Sciatic nerve (tissue), 2 donors: Measurements from ENCODE around the gene CCNL2. TPM values are rescaled to one million over a fixed set of nuclear protein-coding genes. Genes with fewer than 3 reads are reported as not detected.

ENCODE experiments used
- ATAC-seq: fragments of 200-7000 bp; cut with Tn5 transposase; one replicate; pipeline ENCODE4 v1.9.1; 2020; ENCODE audit warnings: mild to moderate bottlenecking, moderate library complexity
- DNase-seq: peaks from one replicate; pipeline ENCODE4 v3.0.0-alpha.2; 2020; ENCODE audit warnings: low spot score
- intact Hi-C: fragments of 100-400 bp; cut with DNase I; formaldehyde crosslinking; loops from one replicate; pipeline ENCODE4 v1.14.2; 2022
- total RNA-seq: library from RNA; stranded (reverse); fragmentation: NEBNext Ultra II Directional; extraction: Animal tissue kit (Norgen Biotek cat#: 25700); gene quantifications from one replicate; pipeline ENCODE4 v1.2.1, GENCODE V29; 2021
- donor health status: DM: no; HTN: no; CAD: no.
- donor health status: DM: no; HTN: no; CAD: no.

The CCNL2 gene
- total RNA-seq, 1 donor from 2014 or later = 207 TPM

DNA sequence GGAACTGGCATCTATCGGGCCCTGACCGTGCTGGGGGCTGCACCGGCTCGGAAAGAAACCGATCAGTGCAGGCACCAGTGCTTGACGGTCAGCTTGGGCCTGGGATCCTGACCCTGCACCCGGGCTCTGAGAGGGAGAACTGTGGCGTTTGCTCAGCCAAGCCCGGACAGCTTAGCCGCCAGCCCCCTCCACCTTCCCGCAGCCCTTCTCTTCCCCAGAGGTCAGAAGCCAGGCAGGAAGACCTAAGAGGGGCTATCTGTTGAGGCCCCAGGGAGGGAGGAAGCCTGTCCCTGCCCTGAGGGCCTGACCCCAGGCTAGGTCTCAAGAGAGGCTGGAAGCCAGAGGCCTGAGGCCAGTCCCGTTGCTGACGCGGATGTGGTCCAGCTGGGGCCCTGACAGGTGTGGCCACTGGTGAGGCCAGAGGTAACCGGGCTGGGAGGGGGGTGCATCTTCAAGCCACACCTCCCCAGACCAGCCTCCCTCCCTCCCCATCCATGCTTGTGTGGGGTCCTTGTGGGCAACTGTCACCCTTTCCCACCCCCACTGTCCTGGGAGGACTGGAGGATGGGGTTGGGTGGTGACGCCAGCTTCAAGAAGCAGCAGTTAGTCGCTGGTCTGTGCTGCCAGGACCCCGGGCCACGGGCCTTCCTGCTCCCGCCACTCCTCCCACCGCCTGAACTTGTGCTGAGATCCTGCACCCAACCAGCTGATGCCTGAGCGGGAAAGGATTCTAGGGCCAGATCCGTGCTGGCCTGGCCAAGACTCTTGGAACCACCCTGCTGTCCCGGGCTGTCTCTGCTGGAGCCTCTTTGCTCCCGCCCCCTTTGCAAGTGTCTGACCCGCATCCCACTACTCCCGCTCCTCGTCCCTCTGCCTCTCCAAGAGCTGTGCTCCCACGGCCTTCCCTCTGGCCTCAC is 47.4 kb downstream of the CCNL2 start:
- DNase-seq (no peak), ATAC-seq (peak; percentile 72)
- intact Hi-C loops = no loop called here

DNA sequence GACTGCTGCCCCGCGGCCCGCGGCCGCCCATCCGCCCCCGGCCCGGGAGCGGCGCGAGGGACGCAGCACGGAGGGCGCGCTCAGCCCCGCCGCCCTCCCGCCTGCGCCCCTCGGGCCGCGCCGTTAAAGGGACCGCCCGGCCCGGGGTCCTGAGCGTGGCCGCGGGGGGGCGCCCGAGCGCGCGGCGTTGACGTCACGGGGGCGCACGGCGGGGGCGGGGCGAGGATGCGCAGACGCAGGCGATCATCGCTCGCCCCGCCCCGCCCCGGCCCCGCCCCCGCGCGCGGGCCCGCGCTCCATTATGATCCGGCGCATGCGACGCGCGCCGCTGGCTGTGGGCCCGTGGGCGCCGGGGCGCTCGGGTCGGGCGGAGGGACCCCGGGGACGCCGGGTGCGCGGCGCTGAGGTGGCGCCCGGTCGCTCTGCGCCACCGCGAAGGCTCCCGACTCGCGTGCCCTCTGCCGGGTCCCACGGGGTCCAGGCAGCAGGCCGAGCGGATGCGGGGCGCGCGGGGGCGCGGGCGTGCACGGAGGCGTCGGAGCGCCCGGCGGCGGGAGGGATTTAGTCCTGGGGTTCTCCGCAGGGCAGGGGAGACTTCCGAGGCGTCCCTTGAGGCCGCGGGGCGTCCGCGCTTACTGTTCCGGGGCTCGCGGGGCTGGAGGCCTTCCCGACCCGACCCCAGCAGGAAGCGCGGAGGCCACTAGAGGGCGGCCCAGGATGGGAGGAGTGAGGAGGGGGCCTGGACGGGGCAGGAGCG is 49.7 kb downstream of the CCNL2 start, which contains the start of gene DVL1:
TSS of gene DVL1 (minus strand) at position 163 of the 757 bp plus-strand sequence. CDS start 353 bp downstream, outside the sequence.
- ATAC-seq (peak; percentile 2), DNase-seq (peak; percentile 85)
- intact Hi-C loops = no loop called here

DNA sequence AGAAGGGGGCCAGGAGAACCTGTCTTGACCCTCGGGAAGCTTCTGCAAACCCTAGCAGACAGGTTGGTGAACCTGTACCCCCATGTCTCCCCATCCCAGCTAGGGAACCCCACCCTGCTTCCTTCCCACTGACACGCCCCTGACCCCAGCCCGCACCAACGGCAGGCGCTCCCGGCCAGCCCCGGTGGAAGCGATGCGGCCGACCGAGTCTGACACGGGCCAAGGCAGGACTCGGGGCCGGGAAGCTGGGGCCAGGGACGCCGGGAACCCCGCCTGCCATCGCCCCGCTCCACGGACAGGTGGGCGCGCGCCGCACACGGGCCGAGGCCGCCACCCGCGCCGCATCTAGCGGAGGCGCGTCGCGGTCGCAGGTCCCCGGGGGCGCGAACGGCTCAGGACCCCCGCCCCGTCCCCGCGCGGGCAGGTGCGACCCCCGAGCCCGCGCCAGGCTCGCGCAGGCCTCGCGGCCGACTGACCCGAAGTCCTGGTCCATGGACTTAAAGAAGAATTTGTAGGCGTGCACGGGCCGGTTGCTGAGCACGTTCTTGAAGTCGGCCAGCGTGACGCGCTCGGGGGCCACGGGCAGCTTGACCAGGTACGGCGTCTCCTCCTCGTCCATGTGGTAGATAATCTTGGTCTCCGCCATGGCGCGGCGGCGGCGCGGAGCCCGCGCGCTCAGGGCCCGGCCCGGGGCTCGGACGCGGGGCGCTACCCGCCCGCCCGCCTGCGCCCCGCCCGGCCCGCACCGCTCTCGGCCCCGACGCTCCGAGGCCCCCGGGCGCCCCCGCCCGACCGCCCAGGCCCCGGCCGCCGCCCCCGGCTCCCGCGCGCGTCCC is 50.5 kb downstream of the CCNL2 start:
- intact Hi-C loops = no loop called here
- ATAC-seq = no peak
- no peak for DNase-seq

DNA sequence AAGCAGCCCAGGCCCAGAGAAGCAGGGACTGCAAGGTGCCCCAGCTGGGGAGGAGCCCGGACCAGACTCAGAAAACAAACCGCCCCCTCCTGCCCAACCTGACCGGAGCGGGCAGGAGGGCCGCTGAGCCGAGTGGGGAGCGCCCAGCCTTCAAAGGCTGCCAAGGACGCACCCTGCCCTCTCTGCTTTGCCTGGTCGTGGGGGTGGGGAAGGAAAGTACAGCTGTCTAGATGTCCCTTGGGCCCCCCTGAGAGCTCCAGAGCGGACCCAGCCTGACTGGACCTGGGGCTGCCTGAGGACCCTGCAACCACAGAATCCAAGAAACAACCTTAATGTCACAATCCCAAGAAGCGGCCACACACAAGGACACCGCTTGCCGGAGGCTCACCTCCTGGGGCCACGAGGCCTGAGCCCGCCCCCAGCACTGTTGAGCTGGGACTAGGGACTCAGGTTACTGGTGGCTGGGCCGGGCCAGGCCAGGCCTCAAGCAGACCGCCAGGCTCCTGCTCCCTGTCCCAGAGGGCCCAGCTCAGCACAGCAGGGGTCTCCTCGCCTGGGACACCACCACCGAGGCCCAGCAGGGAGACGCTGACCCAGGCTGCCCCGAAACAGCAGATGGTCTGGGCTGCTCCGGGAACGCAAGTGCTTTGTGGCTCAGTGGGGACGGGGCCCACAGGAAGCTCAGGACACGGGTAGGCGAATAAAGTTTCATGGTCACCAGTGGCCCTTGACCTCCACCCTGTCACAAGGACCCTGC is 51.3 kb downstream of the CCNL2 start:
- DNase-seq = no peak
- peak; percentile 3 for ATAC-seq
- intact Hi-C loops = no loop called here

DNA sequence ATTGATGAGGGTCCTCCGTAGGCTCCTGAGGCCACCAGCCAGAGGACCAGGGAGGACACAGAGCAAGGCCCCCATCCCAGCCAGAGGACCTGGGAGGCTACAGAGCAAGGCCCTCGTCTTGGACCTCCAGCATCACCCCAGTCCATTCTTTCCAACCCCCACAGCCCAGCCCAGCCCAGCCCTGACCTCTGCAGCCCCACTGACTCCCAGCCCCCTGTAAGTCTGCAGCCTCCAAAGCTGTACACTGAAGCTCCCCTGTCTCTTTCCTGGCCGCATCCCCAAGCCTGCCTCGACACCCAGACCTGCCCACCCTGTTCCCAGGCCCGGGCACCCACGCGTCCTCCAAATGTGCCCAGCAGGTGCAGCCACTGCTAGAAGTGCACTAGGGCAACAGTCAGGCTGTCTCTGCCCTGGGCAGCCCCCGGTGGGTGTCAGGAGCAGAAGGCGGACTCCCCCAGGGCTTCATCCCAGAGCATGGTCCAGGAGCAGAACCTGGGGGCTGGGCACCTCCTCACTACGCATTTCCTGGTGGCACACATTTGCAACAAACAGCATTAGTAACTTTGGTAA is 52.0 kb downstream of the CCNL2 start:
- ATAC-seq (no peak), DNase-seq (no peak)
- intact Hi-C loops = no loop called here

DNA sequence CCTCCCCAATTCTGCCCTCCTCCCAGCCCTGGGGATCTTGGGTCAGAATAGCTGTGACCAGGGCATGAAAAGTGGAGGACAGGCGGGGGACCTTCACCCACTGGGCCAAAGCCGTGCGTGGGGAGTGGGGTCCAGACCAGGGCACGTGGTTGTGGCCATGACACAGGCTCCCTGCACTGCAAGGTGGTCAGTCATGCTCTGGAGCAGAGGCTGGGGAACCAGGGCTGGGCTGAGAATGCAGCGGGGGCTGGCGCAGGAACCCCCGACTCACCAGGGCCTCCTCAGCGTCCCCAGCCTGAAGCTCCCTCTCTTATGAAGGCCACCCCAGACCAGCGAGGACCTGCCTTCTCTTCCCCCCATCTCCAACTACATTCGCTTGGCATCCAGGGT is 52.6 kb downstream of the CCNL2 start:
- no peak for DNase-seq
- intact Hi-C loops = no loop called here
- ATAC-seq = no peak

DNA sequence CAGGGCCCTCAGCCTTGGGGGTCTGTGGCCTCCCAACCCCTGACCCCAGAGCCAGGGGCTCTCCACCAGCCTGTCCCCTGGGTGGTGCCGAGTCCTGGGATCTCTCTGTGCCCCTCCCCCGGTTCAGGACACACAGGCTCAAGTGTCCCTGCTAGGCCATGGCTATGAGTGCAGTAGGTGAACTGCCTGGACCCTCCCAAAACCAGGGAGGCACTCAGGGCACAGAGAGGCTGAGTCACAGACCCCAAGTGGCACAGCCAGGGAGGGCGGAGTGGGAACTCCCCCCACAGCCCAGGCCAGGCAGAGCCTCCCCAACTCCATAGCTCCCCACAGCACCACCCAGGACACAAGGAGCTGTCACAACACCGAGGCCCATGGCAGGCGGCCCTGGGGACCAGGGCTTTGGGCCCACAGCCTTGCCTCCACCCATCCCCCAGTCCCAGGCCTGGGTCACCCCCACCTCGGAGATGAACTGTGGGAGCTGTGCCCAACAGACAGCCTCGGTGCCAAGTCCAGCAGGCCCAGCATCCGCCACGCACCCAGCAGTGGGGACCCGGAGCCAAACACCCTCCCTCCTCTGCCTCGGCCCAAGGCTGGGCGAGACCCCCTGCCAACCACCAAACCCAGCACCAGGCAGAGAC is 53.2 kb downstream of the CCNL2 start:
- intact Hi-C loops = no loop called here
- no peak for DNase-seq
- peak; percentile 1 for ATAC-seq

DNA sequence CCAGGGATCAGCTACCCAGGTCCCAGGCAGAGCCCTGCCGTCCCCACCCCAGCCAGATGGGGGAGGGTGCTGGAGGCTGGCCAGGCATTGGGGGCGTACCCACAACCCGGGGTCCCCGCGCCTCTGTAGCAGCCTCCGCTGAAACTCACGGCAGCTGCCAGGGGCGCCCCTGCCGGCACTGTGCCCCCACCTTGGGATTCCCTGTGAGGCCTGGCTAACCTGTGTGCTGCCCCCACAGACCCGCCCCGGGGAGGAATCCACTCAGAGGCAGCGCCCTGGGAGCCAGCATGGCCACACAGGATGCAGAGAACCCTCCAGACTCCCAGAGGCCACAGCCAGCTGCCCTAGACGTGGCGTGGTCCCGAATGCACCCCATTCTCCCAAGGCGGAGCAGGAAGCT is 53.8 kb downstream of the CCNL2 start:
- no peak for DNase-seq
- intact Hi-C loops = no loop called here
- ATAC-seq = no peak

DNA sequence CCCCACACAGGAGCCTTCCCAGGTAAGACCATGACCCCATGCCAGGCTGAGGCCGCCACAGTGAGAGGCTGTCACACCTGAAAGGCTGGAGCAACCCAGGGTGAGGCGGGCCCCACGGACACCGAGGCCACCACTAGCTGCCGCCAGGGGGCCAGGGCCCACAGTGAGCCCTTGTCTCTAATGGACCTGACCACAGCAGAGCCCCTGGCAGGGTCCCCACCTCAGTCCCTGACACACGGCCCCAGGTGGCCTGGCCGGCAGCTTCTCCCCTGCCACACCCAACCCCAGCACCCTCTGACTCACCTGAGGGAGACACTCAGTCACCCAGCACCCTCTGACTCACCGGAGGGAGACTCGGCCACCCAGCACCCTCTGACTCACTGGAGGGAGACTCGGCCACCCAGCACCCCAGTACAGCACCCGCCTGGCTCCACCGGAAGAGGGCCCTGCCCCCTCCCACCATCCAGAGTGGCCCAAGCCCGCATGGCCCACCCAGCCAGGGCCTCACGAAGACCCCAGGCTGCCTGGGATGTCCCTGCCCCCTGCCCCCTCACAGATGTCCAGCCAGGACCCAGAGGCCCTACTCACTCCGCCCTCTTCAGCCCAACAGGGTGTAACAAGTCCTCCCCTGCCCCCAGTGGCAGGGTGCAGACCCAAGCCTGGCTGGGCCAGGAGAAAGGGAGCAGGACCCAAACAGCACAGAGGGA is 54.3 kb downstream of the CCNL2 start:
- ATAC-seq (no peak), DNase-seq (no peak)
- intact Hi-C loops = no loop called here

DNA sequence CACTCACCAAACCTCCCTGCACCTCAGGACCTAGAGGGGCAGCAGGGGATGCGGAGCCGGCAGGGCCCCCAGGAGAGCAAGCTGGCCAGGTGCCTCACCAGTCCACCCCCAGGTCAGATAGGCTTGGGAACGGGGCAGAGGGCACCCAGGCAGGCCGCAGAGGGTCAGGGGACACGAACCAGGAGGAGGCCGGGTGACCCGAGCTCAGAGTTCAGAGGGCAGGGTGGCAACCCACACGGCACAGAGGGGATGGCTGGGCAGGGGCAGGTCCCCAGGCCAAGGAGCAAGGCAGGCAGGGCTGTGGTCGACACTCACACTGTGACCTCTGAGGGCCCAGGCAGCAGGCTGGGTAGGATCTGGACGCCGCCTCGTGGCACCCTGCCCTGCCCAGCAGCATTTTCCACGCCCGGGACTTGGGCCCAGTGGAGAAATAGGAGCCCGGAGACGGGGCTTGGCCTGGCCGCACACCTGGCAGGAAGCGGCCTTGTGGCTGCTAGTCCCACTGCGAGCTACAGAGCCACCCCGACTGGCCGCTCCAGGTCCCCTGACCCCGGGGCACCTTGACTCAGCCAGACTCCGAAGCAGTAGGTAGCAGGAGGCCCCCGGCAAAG is 55.2 kb downstream of the CCNL2 start:
- DNase-seq = no peak
- intact Hi-C loops = no loop called here
- ATAC-seq = no peak

DNA sequence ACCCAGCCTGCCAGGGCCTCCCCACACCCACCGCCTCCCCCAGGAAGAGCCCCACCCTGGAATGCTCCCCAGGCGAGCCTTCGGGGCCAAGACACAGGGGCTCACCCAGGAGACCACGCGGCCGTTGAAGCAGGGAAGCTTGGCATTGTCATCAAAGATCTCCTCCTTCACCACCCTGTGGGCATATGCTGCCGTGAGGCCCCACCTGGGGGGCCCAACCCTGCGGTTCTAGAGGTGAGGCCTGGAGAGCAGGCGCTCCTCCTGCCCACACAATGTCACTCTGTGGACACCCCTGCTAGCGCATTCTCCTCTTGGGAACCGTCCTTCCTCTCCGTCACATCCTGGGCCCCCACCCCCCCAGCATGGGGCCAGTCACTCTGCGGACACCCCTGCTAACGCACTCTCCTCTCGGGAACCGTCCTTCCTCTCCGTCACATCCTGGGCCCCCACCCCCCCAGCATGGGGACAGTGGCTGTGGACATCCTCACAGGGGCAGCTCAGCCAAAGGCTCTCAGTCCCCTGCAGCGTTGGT is 56.5 kb downstream of the CCNL2 start:
- no peak for ATAC-seq
- no peak for DNase-seq
- intact Hi-C loops = no loop called here

DNA sequence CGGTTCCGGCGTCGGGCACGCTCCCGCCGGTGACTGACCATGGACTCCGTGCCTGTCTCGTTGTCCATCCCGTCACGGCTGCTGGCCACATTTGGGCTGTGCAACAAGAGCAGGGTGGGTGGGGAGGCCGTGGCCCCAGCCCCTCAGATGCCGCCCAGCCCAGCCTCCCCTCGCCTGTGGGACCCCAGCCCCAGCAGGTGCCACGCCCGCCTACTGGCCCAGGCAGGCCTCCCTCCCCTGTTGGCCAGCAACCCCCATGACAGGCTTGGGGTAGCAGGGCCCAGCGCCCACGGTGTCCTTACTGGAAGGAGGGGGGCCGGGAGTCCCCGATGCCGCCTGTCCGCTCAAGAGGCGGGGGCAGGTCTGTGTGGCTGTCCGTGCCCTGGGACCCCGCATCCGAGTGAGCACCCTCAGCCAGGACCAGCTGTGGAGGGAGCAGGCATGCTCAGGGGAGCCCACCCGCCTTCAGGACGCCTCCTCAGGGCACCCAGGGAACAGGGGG is 57.0 kb downstream of the CCNL2 start:
- intact Hi-C loops = no loop called here

DNA sequence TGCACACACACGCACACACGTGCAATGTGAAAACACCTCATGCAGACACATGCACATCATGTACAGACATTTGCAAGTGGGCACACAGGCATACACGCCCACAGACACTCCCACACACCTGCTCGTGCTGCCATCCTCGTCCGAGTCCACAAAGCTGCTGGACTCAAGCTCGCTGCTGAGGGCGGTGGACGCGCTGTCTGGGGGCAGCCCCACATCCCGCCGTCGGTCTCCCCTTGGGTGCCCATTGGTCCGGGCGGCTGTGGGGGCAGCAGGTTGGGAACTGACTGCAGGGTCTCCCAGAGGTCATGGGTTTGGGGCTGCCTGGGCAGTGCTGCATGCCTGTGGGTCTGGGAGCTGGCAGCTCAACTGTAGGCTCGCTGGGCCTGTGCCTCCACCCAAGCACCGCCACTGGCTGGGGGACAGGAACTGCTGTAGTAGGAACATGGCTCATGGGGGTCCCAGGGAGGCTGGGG is 57.5 kb downstream of the CCNL2 start:
- intact Hi-C loops = no loop called here
- ATAC-seq (no peak), DNase-seq (no peak)

More for the DNA sequence above, 57.0 kb downstream of the CCNL2 start:
- DNase-seq (no peak), ATAC-seq (no peak)

DNA sequence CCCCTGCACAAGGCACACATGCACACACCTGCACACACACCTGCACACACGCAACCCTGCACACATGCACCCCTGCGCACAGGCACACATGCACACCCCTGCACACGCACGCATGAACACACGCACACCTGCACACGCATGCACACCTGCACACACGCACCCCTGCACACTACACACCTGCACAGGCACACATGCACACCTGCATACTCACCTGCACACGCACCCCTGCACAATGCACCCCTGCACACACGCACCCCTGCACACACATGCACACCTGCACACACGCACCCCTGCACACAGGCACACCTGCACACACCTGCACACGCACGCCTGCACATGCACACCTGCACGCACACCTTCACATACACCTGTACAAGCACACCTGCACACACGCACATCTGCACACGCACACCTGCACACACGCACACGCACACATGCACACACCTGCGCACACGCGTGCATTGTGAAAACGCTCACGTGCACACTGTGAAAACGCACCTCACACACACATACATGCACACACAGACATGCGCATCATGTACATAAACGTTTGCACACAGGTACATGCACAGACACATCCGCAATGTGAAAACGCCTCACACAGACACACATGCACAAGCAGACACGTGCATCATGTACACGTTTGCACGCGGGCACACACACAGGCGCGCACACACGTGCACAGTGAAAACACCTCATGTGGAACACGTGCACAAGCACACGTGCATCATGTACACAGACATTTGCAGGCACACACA is 58.2 kb downstream of the CCNL2 start:
- intact Hi-C loops = no loop called here
- DNase-seq (no peak), ATAC-seq (no peak)

DNA sequence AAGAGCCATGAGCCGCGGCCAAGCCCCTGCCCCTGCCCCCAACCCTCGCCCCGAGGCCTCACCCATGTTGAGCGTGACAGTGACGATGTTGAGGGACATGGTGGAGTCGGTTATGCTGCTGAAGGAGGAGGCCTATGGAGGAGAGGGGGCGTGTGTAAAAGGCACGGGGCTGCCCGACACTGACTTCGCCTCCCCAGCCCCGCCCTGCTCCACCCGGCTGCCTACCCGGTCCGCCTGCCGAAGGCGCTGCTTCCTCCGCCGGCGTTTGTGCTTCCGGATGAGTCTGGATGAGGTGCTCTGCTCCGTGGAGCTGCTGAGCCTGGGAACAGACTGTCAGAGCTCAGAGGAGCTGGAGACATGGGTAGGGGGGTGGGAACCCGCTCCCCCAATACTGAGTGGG is 59.0 kb downstream of the CCNL2 start:
- no peak for DNase-seq
- ATAC-seq = no peak
- intact Hi-C loops = no loop called here

DNA sequence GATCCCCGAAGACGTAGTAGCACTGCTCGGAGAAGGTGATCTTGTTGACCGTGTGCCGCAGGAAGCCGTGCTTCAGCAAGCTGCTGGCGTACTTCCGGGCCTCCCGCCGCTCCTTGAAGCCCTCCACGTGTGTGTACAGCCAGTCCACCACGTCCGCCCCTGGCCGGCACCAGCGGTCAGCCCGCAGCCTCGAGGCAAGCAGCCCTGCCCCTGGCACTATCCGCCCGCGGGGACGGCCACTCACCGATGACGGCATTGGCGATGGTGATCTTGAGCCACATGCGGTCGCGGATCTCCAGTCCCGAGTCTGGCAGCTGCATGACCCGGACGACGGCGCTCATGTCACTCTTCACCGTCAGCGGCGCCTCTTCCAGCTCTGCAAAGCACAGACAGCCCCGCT is 60.9 kb downstream of the CCNL2 start:
- ATAC-seq = no peak
- no peak for DNase-seq
- intact Hi-C loops = no loop called here
